NB4 (cell line): ENCODE results near the gene MOSPD2.

ENCODE experiments used
- DNase-seq: peaks from one replicate; pipeline ENCODE4 v3.0.0; 2010; ENCODE audit warnings: low read depth
- H3K4me3 ChIP-seq: one replicate; pipeline ENCODE4 v1.5.1; 2011; ENCODE audit warnings: mild to moderate bottlenecking, low read depth, low read length, moderate library complexity
- MAX ChIP-seq: IDR thresholded peaks from 2 replicates; pipeline ENCODE4 v1.6.1; 2011; ENCODE audit warnings: low read depth, low read length
- MYC ChIP-seq: IDR thresholded peaks from 2 replicates; pipeline ENCODE4 v1.6.1; 2011; ENCODE audit warnings: low read depth, low read length
- POLR2A ChIP-seq: IDR thresholded peaks from 2 replicates; pipeline ENCODE4 v1.6.1; 2011; ENCODE audit warnings: mild to moderate bottlenecking; ENCODE audit not compliant: insufficient read length; ENCODE audit errors: extremely low read depth
- TF ChIP-seq, protein P1 (sequence below): IDR thresholded peaks from one replicate; pipeline ENCODE4 v1.5.1; 2012; ENCODE audit warnings: low read depth, low read length

MOSPD2 gene

DNA sequence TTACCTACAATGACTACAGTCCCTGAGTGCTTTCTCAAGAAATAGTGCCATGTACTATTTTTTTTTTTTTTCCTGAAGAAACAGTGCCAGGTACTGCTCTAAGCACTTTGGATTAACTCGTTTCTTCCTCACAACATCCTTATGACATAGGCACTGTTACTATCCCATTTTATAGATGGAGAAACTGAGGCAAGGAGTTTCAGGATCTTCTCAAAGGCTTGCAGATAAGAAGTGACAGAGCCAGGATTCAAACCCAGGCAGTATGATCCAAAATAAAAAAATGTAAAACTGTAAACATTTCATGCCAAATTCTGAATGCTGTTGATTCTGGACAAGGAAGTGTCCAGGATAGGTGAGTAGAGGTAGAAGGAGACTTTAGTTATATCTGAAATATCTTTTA is 1.5 kb upstream of the MOSPD2 start:
- TF ChIP-seq, protein P1, sequence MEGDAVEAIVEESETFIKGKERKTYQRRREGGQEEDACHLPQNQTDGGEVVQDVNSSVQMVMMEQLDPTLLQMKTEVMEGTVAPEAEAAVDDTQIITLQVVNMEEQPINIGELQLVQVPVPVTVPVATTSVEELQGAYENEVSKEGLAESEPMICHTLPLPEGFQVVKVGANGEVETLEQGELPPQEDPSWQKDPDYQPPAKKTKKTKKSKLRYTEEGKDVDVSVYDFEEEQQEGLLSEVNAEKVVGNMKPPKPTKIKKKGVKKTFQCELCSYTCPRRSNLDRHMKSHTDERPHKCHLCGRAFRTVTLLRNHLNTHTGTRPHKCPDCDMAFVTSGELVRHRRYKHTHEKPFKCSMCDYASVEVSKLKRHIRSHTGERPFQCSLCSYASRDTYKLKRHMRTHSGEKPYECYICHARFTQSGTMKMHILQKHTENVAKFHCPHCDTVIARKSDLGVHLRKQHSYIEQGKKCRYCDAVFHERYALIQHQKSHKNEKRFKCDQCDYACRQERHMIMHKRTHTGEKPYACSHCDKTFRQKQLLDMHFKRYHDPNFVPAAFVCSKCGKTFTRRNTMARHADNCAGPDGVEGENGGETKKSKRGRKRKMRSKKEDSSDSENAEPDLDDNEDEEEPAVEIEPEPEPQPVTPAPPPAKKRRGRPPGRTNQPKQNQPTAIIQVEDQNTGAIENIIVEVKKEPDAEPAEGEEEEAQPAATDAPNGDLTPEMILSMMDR, result no peak
- TF ChIP-seq MYC (no peak), MAX (no peak), POLR2A (no peak)
- H3K4me3 ChIP-seq, result peak overlapping the region; percentile 79
- DNase-seq, result no peak

GRCh38 chrX:14872355-14872754 is 866 bp upstream of the MOSPD2 start:
- no peak for TF ChIP-seq MYC
- TF ChIP-seq, protein P1, result no peak
- no peak for TF ChIP-seq POLR2A
- no peak for TF ChIP-seq MAX
- peak; percentile 31 for DNase-seq
- H3K4me3 ChIP-seq, result peak overlapping the region; percentile 79

- H3K4me3 ChIP-seq, result peak overlapping the region; percentile 93
- TF ChIP-seq MYC (no peak), MAX (no peak), POLR2A (no peak)
- TF ChIP-seq, protein P1, result no peak
- no peak for DNase-seq
Observed at GRCh38 chrX:14873676-14874049, 442 bp downstream of the MOSPD2 start.

GRCh38 chrX:14875624-14876023 is 2.4 kb downstream of the MOSPD2 start:
- no peak for TF ChIP-seq MYC
- TF ChIP-seq POLR2A, result no peak
- TF ChIP-seq MAX, result no peak
- H3K4me3 ChIP-seq, result no peak overlapping the region
- no peak for DNase-seq

- no peak for DNase-seq
- TF ChIP-seq, protein P1, result no peak
- no peak for TF ChIP-seq POLR2A
- no peak for TF ChIP-seq MYC
- TF ChIP-seq MAX, result no peak
Observed at GRCh38 chrX:14883826-14884225, 10.6 kb downstream of the MOSPD2 start.

DNA sequence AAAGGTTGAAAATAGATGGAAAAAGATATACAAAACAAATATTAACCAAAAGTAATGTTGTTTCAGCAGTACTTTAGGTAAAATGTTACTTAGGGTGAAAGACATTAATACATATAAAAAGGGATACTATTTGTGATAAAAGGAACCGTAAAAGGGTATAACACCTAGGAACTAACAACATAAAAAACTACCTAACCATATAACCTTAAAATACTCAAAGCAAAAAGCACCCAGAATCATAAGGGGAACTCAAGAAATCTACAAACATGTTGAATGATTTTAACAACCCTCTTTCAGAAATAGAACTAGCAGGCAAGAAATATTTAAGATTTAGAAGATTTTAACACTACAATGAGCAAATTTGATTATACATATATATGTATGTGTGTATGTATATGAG is 11.5 kb downstream of the MOSPD2 start:
- no peak for TF ChIP-seq MYC
- H3K4me3 ChIP-seq, result no peak overlapping the region
- DNase-seq, result no peak

More at GRCh38 chrX:14883826-14884225, 10.6 kb downstream of the MOSPD2 start:
- no peak overlapping the region for H3K4me3 ChIP-seq

DNA sequence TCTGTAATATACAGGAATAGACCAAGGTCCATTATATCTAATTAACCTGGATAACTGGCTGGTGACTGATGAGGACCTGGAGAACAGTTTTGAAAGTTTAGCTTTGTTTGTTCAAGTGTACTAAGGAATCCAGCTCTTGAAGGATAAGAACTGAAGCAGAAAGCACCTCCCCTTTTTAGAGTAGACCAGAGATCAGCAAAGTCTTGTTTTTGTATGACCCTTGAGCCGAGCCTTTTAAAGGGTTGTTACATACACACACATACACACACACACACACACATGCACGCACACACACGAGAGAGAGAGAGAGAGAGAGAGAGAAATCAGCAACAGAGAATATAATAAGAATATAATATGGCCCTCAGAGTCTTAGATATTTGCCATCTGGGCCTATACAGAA is 13.0 kb downstream of the MOSPD2 start:
- TF ChIP-seq MAX (no peak), MYC (no peak), POLR2A (no peak)
- TF ChIP-seq, protein P1, result no peak
- DNase-seq, result no peak
- H3K4me3 ChIP-seq, result no peak overlapping the region
